Thyroid gland (tissue), 4 donors: Measurements from ENCODE around the gene ITPRID2. TPM values are rescaled to one million over a fixed set of nuclear protein-coding genes. Genes with fewer than 3 reads are reported as not detected.

Source experiments
- DNase-seq, 2 donors: peaks; one replicate each; pipeline ENCODE4 v3.0.0-alpha.2; 2019
- H3K27ac ChIP-seq, 3 donors: fragments of 200-600 bp; sonication (generic); 1 replicate in 2 of 3; 2 replicates in 1 of 3; pipeline ENCODE4 v1.5.1; 2016 to 2019; ENCODE audit warnings: mild to moderate bottlenecking in 1 of 3, moderate library complexity in 1 of 3
- H3K27me3 ChIP-seq: fragments of 200-600 bp; sonication (generic); one replicate; pipeline ENCODE4 v1.5.1; 2019
- H3K36me3 ChIP-seq, 2 donors: fragments of 200-600 bp; sonication (generic); one replicate each; pipeline ENCODE4 v1.5.1; 2016 to 2019
- H3K4me1 ChIP-seq, 2 donors: fragments of 200-600 bp; sonication (generic); one replicate each; pipeline ENCODE4 v1.5.1; 2017 to 2019
- H3K4me3 ChIP-seq, 3 donors: fragments of 200-600 bp; sonication (generic); replicated peaks in 1 of 3; 1 replicate in 2 of 3; 2 replicates in 1 of 3; pipeline ENCODE4 v1.5.1; 2016; ENCODE audit warnings: mild to moderate bottlenecking in 1 of 3
- H3K9me3 ChIP-seq: fragments of 200-600 bp; sonication (generic); one replicate; pipeline ENCODE4 v1.5.1; 2017
- POLR2A ChIP-seq, 2 donors: fragments of 450-650 bp; IDR thresholded peaks; one replicate each; pipeline ENCODE4 v1.6.1; 2017; ENCODE audit warnings: antibody characterized with exemption in 2 of 2, mild to moderate bottlenecking in 2 of 2, moderate library complexity in 1 of 2
- WGBS, 2 donors: methylation state at CpG; one replicate each; pipeline ENCODE4 v1.1.5; 2017; 5-methylcytosine and 5-hydroxymethylcytosine counted together
- intact Hi-C: fragments of 100-400 bp; cut with DNase I; formaldehyde crosslinking; loops from one replicate; pipeline ENCODE4 v1.15.1; 2023
- total RNA-seq, 4 donors: library from RNA; depleted of rRNA; stranded (reverse); fragments of >200 nt; gene quantifications; one replicate each; pipeline ENCODE4 v1.2.3, GENCODE V29; 2016
- TF ChIP-seq, protein P1 (sequence below), 6 experiments: fragments of 200-600 bp in 3 of 6; fragments of 450-650 bp in 3 of 6; sonication (generic) in 3 of 6; IDR thresholded peaks; one replicate each; pipeline ENCODE4 v1.5.1; 2016 to 2019; ENCODE audit warnings: antibody characterized with exemption in 6 of 6, mild to moderate bottlenecking in 2 of 6, inconsistent platforms in 1 of 6, moderate library complexity in 1 of 6

Gene ITPRID2
- total RNA-seq, 4 donors from 2014 or later, result 103 to 199 (median 143) TPM

DNA sequence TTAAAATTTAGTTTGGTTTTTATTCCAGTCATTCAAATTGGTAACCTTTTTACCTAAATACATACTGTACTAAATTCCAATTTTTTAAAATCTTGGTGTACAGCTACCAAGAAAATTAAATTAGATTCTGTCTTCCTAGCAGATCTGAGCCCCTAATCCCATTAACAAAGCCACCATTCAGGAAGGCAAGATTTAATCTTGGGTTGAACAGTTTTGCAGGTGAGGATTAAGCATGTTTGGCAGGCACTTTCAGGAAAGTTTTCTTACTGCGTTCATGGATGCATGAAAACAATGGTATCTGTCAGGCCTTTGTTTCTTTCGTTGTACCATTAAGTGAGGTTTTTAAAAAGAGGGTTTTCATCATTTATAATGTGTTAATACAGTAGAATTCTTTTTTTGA is 32.8 kb downstream of the ITPRID2 start:
- intact Hi-C loops, result no loop called here
- H3K9me3 ChIP-seq, result no peaks in the 10 kb centered on the region
- H3K27me3 ChIP-seq, result no peaks in the 10 kb centered on the region
- H3K36me3 ChIP-seq, result peaks cover 11 to 27% of the 10 kb centered on the region in 2 donors
- H3K4me3 ChIP-seq, result no peak overlapping the region
- no peak overlapping the region for H3K27ac ChIP-seq
- peaks cover 12 to 15% of the 10 kb centered on the region in 2 donors for H3K4me1 ChIP-seq
- no peak for DNase-seq
- TF ChIP-seq, protein P1, sequence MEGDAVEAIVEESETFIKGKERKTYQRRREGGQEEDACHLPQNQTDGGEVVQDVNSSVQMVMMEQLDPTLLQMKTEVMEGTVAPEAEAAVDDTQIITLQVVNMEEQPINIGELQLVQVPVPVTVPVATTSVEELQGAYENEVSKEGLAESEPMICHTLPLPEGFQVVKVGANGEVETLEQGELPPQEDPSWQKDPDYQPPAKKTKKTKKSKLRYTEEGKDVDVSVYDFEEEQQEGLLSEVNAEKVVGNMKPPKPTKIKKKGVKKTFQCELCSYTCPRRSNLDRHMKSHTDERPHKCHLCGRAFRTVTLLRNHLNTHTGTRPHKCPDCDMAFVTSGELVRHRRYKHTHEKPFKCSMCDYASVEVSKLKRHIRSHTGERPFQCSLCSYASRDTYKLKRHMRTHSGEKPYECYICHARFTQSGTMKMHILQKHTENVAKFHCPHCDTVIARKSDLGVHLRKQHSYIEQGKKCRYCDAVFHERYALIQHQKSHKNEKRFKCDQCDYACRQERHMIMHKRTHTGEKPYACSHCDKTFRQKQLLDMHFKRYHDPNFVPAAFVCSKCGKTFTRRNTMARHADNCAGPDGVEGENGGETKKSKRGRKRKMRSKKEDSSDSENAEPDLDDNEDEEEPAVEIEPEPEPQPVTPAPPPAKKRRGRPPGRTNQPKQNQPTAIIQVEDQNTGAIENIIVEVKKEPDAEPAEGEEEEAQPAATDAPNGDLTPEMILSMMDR (IDR thresholded peaks at IDR 0.05), result no peak
- no peak for TF ChIP-seq POLR2A (IDR thresholded peaks at IDR 0.05)
- 29 to 45% methylated on average over 2 of the region's 2 CpGs for WGBS, 2 donors

GRCh38 chr2:181934694-181935093 is 43.2 kb downstream of the ITPRID2 start:
- Histone ChIP-seq H3K4me1 (peaks cover 0 to 7% of the 10 kb centered on the region in 2 donors), H3K4me3 (no peak overlapping the region), H3K27me3 (no peaks in the 10 kb centered on the region), H3K27ac (no peak overlapping the region), H3K9me3 (no peaks in the 10 kb centered on the region), H3K36me3 (no peaks in the 10 kb centered on the region)
- intact Hi-C loops, result no loop called here
- TF ChIP-seq POLR2A (IDR thresholded peaks at IDR 0.05), result no peak
- TF ChIP-seq, protein P1 (IDR thresholded peaks at IDR 0.05), result no peak
- WGBS, 2 donors, result 91 to 94% methylated on average over 5 of the region's 5 CpGs
- no peak for DNase-seq

DNA sequence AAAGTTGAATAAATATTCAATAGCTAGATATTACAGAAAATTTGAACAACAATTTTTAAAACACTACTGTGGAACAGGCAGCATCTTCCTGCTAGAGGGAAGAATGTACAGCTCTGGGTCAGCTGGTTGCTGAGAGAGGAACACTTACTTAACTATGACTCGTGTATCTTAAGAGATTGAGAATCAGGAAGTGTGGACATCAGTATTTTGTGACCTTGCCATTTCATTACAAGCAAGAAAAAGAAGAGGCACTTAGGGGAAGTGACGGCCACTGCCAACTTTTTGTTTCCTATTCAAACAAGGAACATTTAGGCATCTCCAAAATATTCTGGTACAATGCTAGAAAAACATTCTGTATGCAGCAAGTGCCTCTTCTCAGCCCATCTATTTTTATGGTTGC is 45.9 kb downstream of the ITPRID2 start:
- TF ChIP-seq POLR2A (IDR thresholded peaks at IDR 0.05), result no peak
- TF ChIP-seq, protein P1 (IDR thresholded peaks at IDR 0.05), result no peak
- DNase-seq, result peak; percentile 59 to 63
- peak overlapping the region; percentile 6 to 50 (median 21) for H3K27ac ChIP-seq
- no peaks in the 10 kb centered on the region for H3K36me3 ChIP-seq
- H3K4me1 ChIP-seq, result peaks cover 0 to 7% of the 10 kb centered on the region in 2 donors
- no peaks in the 10 kb centered on the region for H3K9me3 ChIP-seq
- WGBS, 2 donors, result 6 to 9% methylated on average over 2 of the region's 2 CpGs
- H3K27me3 ChIP-seq, result no peaks in the 10 kb centered on the region
- intact Hi-C loops, result no loop called here
- H3K4me3 ChIP-seq, result no peak overlapping the region

DNA sequence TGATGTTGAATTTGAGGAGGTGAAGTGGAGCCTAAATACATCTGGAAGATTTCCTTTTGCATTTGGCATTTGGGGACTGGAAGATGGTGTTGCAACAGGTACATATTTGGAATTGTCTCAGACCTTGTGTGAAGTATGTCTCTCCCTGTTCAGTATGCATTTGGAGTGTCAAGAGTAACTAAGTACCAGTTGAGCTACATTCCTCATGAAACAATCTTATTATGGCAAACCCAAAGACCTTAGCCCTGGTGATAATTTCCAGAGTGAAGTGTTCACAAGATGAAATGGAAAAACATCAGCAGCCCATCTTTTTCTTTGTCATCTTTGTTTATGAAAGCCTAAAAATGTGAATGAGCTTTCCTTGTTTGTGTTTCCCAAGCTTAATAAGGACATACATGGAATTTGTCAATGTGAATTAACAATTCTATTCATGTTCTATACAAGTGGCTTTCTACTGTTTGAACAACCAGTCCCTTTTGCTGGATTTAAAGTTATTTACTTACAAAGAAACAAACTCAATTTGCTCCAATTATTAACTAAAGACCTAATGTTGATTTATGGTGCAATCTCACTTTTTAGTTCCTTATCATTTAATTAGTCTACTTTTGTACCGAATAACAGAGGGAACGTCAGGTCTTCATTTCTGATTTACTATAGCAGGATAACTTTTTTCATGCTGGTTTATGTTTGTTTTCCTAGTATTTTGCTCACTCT is 52.0 kb downstream of the ITPRID2 start:
- TF ChIP-seq, protein P1 (IDR thresholded peaks at IDR 0.05), result no peak
- TF ChIP-seq POLR2A (IDR thresholded peaks at IDR 0.05), result no peak
- H3K9me3 ChIP-seq, result no peaks in the 10 kb centered on the region
- intact Hi-C loops, result no loop called here
- peaks cover 8 to 10% of the 10 kb centered on the region in 2 donors for H3K4me1 ChIP-seq
- DNase-seq, result no peak
- WGBS, 2 donors, result 89 to 96% methylated on average over 2 of the region's 2 CpGs
- H3K27me3 ChIP-seq, result no peaks in the 10 kb centered on the region
- H3K36me3 ChIP-seq, result no peaks in the 10 kb centered on the region
- no peak overlapping the region for H3K4me3 ChIP-seq
- H3K27ac ChIP-seq, result peak overlapping the region in 1 of 3 donors; percentile 1

GRCh38 chr2:181944164-181944913 is 52.8 kb downstream of the ITPRID2 start:
- H3K27me3 ChIP-seq, result no peaks in the 10 kb centered on the region
- no peak overlapping the region for H3K4me3 ChIP-seq
- 90 to 92% methylated on average over 5 of the region's 5 CpGs for WGBS, 2 donors
- peak overlapping the region in 1 of 3 donors; percentile 1 for H3K27ac ChIP-seq
- no peak for TF ChIP-seq POLR2A (IDR thresholded peaks at IDR 0.05)
- TF ChIP-seq, protein P1 (IDR thresholded peaks at IDR 0.05), result no peak
- H3K4me1 ChIP-seq, result peaks cover 8 to 10% of the 10 kb centered on the region in 2 donors
- no peaks in the 10 kb centered on the region for H3K9me3 ChIP-seq
- DNase-seq, result no peak
- intact Hi-C loops, result no loop called here
- H3K36me3 ChIP-seq, result no peaks in the 10 kb centered on the region
